Cardiac fibroblast (primary cell): ENCODE results near the gene OLFM2.
A peak's percentile ranks its signal among the peaks of the same experiment; 100 is the strongest.
"Not testable (repeated sequence)": the region's sequence is repeated elsewhere in the genome, so short reads cannot be mapped to it uniquely, and the experiment has no call there.

ENCODE experiments used
- DNase-seq, 2 donors: peaks; one replicate each; pipeline versions ENCODE4 v3.0.0 to v3.0.0-alpha.2; 2010; ENCODE audit warnings: low read depth in 2 of 2
- H3K4me3 ChIP-seq, 2 donors: replicated peaks in 1 of 2; 1 replicate in 1 of 2; 2 replicates in 1 of 2; pipeline ENCODE4 v1.5.1; 2011; ENCODE audit warnings: low read depth in 2 of 2, low read length in 2 of 2, mild to moderate bottlenecking in 2 of 2, moderate library complexity in 1 of 2
- TF ChIP-seq, protein P1 (sequence below): IDR thresholded peaks from one replicate; pipeline ENCODE4 v1.5.1; 2011; ENCODE audit warnings: low read depth, mild to moderate bottlenecking, low read length, inconsistent platforms

Gene OLFM2

DNA sequence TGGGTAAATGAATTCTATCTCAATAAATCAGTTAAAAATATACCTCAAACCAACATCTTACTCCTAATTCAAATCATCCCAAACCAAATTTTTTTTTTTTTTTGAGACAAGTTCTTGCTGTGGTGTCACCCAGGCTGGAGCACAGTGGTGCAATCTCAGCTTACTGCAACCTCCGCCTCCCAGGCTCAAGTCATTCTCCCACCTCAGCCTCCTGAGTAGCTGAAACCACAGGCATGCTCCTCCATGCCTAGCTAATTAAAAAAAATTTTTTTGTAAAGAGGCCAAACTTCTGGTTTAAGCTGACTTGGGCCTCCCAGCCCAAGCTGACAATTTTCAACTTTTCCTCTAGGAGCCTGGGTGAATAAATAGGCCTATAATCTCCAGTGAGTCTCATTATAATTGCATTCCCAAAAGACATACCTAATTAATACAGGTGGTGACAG is 22.1 kb upstream of the OLFM2 start:
- TF ChIP-seq, protein P1, sequence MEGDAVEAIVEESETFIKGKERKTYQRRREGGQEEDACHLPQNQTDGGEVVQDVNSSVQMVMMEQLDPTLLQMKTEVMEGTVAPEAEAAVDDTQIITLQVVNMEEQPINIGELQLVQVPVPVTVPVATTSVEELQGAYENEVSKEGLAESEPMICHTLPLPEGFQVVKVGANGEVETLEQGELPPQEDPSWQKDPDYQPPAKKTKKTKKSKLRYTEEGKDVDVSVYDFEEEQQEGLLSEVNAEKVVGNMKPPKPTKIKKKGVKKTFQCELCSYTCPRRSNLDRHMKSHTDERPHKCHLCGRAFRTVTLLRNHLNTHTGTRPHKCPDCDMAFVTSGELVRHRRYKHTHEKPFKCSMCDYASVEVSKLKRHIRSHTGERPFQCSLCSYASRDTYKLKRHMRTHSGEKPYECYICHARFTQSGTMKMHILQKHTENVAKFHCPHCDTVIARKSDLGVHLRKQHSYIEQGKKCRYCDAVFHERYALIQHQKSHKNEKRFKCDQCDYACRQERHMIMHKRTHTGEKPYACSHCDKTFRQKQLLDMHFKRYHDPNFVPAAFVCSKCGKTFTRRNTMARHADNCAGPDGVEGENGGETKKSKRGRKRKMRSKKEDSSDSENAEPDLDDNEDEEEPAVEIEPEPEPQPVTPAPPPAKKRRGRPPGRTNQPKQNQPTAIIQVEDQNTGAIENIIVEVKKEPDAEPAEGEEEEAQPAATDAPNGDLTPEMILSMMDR: no peak
- H3K4me3 ChIP-seq: no peak overlapping the region
- DNase-seq: peak; percentile 89

DNA sequence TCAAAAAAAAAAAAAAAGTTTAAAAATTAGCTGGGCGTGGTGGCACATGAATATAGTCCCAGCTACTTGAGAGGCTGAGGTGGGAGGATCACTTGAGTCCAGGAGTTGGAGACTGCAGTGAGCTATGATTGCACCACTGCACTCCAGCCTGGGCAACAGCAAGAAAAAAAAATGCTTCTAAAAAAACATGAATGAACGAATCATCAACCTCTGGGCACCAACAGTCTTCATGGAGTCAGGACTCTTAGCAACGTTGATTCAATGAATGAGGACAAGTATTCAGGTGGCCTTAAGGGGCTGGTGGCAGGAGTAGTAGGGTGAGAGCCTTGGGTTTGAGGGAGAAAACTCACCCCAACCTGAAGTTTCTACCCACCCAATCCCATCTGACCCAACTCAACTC is 20.6 kb upstream of the OLFM2 start:
- TF ChIP-seq, protein P1: no peak
- DNase-seq: peak in 1 of 2 donors; percentile 41
- H3K4me3 ChIP-seq: no peak overlapping the region

DNA sequence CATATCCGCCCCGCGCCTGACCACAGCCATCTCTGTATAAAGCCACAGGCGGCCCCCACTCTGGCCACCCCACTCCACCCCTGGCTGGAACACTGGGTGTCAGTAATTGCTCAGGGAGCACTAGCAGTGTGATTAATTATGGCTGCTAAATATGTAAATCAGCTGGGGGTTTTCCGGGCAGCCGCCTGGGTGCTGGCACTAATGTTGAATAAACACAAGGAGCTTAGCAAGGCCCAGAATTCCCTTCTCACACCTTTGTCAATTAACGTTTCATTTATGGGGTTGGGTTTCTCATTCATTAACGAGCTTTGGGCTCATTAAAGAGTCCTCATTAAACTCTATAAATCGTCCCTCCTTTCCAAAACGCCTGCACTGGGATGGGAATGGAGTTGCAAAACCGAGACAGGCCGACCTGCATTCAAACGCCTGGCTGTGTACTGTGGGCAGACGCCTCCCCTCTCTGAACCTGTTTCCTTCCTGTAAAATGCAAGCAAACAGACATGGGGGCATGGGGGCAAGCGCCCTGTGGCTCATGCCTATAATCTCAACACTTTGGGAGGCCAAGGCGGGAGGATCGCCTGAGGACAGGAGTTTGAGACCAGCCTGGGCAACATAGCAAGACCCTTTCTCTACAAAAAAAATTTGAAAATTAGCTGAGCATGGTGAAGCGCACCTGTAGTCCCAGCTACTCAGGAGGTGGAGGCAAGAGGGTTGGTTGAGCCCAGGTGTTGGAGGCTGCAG is 17.7 kb upstream of the OLFM2 start:
- no peak for DNase-seq
- no peak overlapping the region for H3K4me3 ChIP-seq
- TF ChIP-seq, protein P1: no peak

DNA sequence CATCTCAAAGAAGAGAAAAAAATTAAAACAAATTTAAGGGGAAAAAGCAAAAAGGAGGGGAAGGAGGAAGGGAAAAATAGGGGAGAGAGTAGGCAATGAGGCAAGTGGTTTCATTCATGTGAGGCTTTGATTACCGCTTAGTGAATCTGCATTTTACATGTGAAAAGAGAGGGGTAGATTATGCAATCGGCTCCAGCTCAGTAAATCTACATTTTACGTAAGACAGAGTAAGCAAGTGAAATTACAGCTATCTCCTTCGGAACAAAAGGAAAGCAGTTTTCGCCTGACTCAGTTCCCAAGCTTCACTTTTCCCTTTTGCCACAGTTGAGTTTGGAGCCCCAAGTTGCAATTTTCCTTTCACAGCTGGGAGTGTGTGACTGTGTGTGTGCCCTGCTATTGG is 16.0 kb upstream of the OLFM2 start:
- no peak overlapping the region for H3K4me3 ChIP-seq
- TF ChIP-seq, protein P1: no peak
- DNase-seq: no peak

DNA sequence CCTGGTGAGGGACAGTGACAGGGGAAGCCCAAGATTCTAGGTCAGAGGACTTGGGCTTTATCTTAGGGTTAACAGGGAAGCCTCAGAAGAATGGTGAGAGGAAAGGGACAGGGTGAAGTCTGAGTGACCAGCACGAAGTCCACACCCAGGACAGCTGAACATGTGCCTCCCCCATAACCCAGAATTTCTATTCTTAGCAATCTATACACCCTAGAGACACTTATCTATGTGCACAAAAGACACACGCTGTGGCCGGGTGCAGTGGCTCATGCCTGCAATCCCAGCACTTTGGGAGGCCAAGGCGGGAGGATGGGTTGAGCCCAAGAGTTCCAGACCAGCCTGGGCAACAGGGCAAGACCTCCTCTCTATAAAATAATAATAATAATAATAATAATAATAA is 11.1 kb upstream of the OLFM2 start:
- DNase-seq: no peak
- TF ChIP-seq, protein P1: no peak

DNA sequence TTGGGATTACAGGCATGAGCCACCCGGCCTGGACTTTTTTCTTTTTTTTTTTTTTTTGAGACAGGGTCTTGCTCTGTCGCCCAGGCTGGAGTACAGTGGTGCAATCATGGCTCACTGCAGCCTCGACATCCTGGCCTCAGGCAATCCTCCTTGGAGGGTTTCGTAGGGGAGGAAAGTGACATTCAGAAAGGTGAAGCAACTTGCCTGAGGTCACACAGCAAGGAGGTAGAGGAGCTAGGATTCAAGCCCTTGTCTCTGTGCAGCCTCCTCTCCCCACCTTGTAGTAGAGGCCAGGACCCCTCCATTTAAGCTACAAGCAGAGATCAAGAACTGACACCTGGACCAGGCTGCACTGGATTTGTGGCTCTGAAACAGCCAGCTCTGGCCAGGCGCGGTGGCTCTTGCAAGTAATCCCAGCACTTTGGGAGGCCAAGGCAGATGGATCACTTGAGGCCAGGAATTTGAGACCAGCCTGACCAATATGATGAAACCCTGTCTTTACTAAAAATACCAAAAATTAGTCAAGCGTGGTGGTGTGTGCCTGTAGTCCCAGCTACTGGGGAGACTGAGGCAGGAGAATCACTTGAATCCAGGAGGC is 10.3 kb upstream of the OLFM2 start:
- DNase-seq, H3K4me3 ChIP-seq: not testable (repeated sequence)

More for the DNA sequence above, 11.1 kb upstream of the OLFM2 start:
- no peak overlapping the region for H3K4me3 ChIP-seq

DNA sequence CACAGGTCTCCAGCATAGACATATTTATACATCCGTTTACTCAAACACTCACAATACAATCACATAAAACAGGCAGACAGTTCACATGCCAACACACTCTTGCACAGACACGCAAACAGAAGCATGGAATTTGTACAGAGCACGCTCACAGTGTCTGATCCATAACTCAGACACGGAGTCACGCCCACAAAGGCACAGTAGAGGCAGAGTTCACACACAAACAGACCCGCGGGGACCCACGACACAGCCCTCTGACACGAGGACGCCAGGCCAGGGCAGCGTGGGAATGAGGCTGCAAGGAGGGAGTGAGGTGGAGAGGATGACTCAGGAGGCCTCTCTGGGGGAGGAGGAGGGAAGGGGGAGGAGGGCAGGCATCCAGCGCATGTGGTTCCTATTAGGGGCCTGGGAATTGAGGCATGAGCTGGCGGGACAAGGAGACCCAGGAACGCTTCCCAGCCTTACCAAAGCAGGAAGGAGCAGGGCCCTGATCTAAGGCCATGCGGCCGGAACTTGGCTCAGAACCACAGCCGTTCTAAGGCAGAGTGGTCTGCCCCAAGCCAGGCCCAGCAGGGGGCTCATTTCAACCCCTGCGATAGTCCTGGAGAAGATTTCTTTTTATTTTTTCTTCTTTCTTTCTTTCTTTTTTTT is 9.1 kb upstream of the OLFM2 start:
- no peak overlapping the region for H3K4me3 ChIP-seq

More for the DNA sequence above, 9.1 kb upstream of the OLFM2 start:
- peak; percentile 99 for DNase-seq
- TF ChIP-seq, protein P1: no peak
